Fibroblast of lung (primary cell): ENCODE measurements around the gene LDLRAD4. TPM values are rescaled to one million over a fixed set of nuclear protein-coding genes. Genes with fewer than 3 reads are reported as not detected.
"Not testable (repeated sequence)": the region's sequence is repeated elsewhere in the genome, so short reads cannot be mapped to it uniquely, and the experiment has no call there.

Source experiments
- DNase-seq, 2 donors: peaks; one replicate each; pipeline versions ENCODE4 v3.0.0 to v3.0.0-alpha.2; 2010; ENCODE audit warnings: low read depth in 2 of 2
- H2AFZ ChIP-seq: 2 replicates; pipeline ENCODE4 v1.5.1; 2012; ENCODE audit warnings: low read length, control low read depth, inconsistent platforms
- H3K27ac ChIP-seq: 2 replicates; pipeline ENCODE4 v1.5.1; 2011; ENCODE audit warnings: low read length, control low read depth; ENCODE audit not compliant: insufficient read depth
- H3K27me3 ChIP-seq: 2 replicates; pipeline ENCODE4 v1.5.1; 2011; ENCODE audit warnings: mild to moderate bottlenecking, low read length; ENCODE audit not compliant: control insufficient read depth, insufficient read depth
- H3K36me3 ChIP-seq: 2 replicates; pipeline ENCODE4 v1.5.1; 2011; ENCODE audit warnings: low read length; ENCODE audit not compliant: control insufficient read depth, insufficient read depth
- H3K4me1 ChIP-seq: 2 replicates; pipeline ENCODE4 v1.5.1; 2011; ENCODE audit warnings: low read length; ENCODE audit not compliant: control insufficient read depth, insufficient read depth; ENCODE audit errors: extremely low read depth
- H3K4me2 ChIP-seq: 2 replicates; pipeline ENCODE4 v1.5.1; 2011; ENCODE audit warnings: low read length, control low read depth; ENCODE audit not compliant: insufficient read depth; ENCODE audit errors: extremely low read depth
- H3K4me3 ChIP-seq, 4 experiments: fragments of 200-600 bp in 1 of 4; sonication (generic) in 1 of 4; replicated peaks in 1 of 4; 2 replicates each; pipeline ENCODE4 v1.5.1; 2011 to 2016; ENCODE audit warnings: low read length in 4 of 4, low read depth in 3 of 4, mild to moderate bottlenecking in 3 of 4, control low read depth in 2 of 4, inconsistent platforms in 1 of 4, mixed read lengths in 1 of 4; ENCODE audit not compliant: insufficient read depth in 1 of 4; ENCODE audit errors: control extremely low read depth in 1 of 4
- H3K79me2 ChIP-seq: 2 replicates; pipeline ENCODE4 v1.5.1; 2012; ENCODE audit warnings: mild to moderate bottlenecking, low read length, inconsistent platforms; ENCODE audit not compliant: control insufficient read depth, insufficient read depth
- H3K9ac ChIP-seq: 2 replicates; pipeline ENCODE4 v1.5.1; 2011; ENCODE audit warnings: mild to moderate bottlenecking, low read length, control low read depth; ENCODE audit not compliant: insufficient read depth
- H3K9me3 ChIP-seq: 2 replicates; pipeline ENCODE4 v1.5.1; 2012; ENCODE audit warnings: low read depth, low read length; ENCODE audit not compliant: control insufficient read depth, insufficient read depth
- H4K20me1 ChIP-seq: 2 replicates; pipeline ENCODE4 v1.5.1; 2011; ENCODE audit warnings: low read length; ENCODE audit not compliant: control insufficient read depth, insufficient read depth; ENCODE audit errors: extremely low read depth
- CTCF ChIP-seq, 2 donors: IDR thresholded peaks in 1 of 2; conservative IDR thresholded peaks in 1 of 2; 1 replicate in 1 of 2; 2 replicates in 1 of 2; pipeline ENCODE4 v1.5.1; 2011 to 2012; ENCODE audit warnings: low read length in 2 of 2, control low read depth in 1 of 2, inconsistent platforms in 1 of 2, low read depth in 1 of 2, mild to moderate bottlenecking in 1 of 2
- EZH2 ChIP-seq: IDR thresholded peaks from 2 replicates; pipeline ENCODE4 v1.5.1; 2012; ENCODE audit warnings: low read length, control low read depth, mild to moderate bottlenecking; ENCODE audit errors: missing control alignments
- polyA plus RNA-seq, 2 donors: library from polyadenylated mRNA; depleted of rRNA in 1 of 2; stranded (reverse) in 1 of 2; unstranded in 1 of 2; fragments of >200 nt; gene quantifications; 2 replicates each; pipeline ENCODE4 v1.2.1, GENCODE V29; 2011 to 2012; ENCODE audit warnings: missing spikeins in 1 of 2
- total RNA-seq: library from RNA; depleted of rRNA; stranded (reverse); fragments of >200 nt; gene quantifications from 2 replicates; pipeline ENCODE4 v1.2.1, GENCODE V29; 2014

The LDLRAD4 gene
- total and polyA plus RNA-seq, 2 donors (not counting 1 experiment from before 2014, with no cell fraction given): not detected

DNA sequence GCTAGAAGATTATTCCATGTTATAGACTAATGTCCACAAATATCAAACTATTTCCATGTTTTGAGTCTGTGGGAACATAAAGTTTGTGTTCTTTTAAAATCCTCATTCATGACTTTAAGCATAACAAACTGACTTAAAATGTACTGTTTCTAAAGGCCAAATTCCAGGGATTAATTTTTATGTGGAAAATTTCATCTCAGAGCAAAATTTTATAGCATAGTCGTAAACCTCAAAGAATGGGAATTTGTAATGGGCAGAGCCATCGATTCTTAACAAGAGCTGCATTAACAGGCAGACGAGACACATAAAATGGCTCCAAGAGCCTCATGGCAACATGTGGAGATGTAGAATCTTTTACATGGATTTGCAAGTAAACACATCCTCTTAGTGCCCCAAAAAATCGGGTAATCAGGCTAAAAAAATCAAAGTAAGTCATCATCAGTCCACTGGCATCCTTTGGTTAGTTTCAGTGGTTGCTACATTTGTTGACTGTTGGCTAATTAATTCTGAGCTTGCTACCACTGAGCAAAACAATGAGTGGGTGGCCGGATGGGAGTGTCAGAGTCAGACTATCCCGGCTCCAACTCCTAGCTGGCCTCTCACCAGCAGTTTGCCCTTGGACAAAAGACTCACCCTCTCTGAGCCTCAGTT, 388.2 kb downstream of the LDLRAD4 start:
- no peak for DNase-seq
- no peak overlapping the region for H3K4me2 ChIP-seq
- H3K79me2 ChIP-seq: no peaks in the 10 kb centered on the region
- no peak overlapping the region for H2AFZ ChIP-seq
- no peak overlapping the region for H3K4me3 ChIP-seq
- no peak overlapping the region for H3K9ac ChIP-seq
- H3K27ac ChIP-seq: no peak overlapping the region
- H3K27me3 ChIP-seq: peaks cover 3% of the 10 kb centered on the region
- H3K9me3 ChIP-seq: no peaks in the 10 kb centered on the region
- H4K20me1 ChIP-seq: no peaks in the 10 kb centered on the region
- no peak for TF ChIP-seq CTCF (conservative IDR thresholded peaks at IDR 0.05 in 1 of 2, IDR thresholded peaks at IDR 0.05 in 1 of 2; ENCODE audit: low read depth in 1 of 2, low read length in 2 of 2)
- TF ChIP-seq EZH2: no peak
- no peaks in the 10 kb centered on the region for H3K36me3 ChIP-seq
- peaks cover 2% of the 10 kb centered on the region for H3K4me1 ChIP-seq

- not testable (repeated sequence) for H3K27me3 ChIP-seq, H4K20me1 ChIP-seq, H3K4me3 ChIP-seq, H2AFZ ChIP-seq, H3K9me3 ChIP-seq, H3K79me2 ChIP-seq, H3K27ac ChIP-seq, H3K36me3 ChIP-seq, H3K4me2 ChIP-seq, H3K4me1 ChIP-seq, DNase-seq, H3K9ac ChIP-seq
Observed at GRCh38 chr18:13608024-13608562, 389.5 kb downstream of the LDLRAD4 start.

DNA sequence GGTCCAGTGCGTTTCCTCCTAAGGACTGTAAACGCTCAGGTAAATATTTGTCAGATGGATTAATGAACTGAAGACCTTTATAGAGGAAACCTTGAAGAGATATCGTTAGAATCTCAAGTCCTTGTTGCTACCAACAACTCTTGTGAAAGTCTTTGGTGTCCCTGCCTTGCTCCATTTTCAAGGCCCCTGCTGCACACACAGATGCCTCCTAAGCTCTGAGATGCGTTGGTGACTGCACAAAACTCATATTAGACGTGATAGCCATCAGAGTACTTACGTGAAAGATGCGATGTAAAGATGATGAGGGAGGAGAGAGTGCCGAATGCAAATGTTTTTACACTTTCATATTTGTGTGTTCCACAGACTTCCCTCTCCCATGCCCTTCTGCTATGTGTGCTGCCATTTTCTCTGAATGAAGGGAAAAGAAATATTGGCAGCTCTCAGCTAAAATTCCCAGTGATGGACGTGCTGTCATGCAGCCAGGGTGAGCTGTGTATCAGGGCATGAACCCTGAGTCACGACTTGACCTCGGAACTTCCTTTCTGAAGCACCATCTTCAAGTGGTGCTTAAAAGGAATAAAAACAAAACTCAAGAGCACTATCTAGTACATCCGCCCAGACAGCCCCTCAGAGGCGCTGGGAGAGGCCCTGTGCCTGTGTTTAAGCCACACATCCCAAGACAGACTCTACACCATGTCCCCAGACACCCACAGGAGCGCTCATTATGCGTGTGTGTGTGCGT, 390.4 kb downstream of the LDLRAD4 start:
- no peak for DNase-seq
- H3K4me1 ChIP-seq: peaks cover 2% of the 10 kb centered on the region
- H3K79me2 ChIP-seq: no peaks in the 10 kb centered on the region
- peaks cover 8% of the 10 kb centered on the region for H3K27me3 ChIP-seq
- no peak overlapping the region for H3K9ac ChIP-seq
- no peak for TF ChIP-seq EZH2
- TF ChIP-seq CTCF (conservative IDR thresholded peaks at IDR 0.05 in 1 of 2, IDR thresholded peaks at IDR 0.05 in 1 of 2; ENCODE audit: low read depth in 1 of 2, low read length in 2 of 2): no peak
- no peak overlapping the region for H3K27ac ChIP-seq
- no peaks in the 10 kb centered on the region for H3K9me3 ChIP-seq
- no peak overlapping the region for H3K4me2 ChIP-seq
- H4K20me1 ChIP-seq: no peaks in the 10 kb centered on the region
- no peaks in the 10 kb centered on the region for H3K36me3 ChIP-seq
- H2AFZ ChIP-seq: no peak overlapping the region
- no peak overlapping the region for H3K4me3 ChIP-seq
